HG02938 (cell line): ENCODE measurements around the gene PANK2.
"Not testable (repeated sequence)": the region's sequence is repeated elsewhere in the genome, so short reads cannot be mapped to it uniquely, and the experiment has no call there.

Source experiments
- ATAC-seq: cut with Tn5 transposase; IDR thresholded peaks from one replicate; pipeline ENCODE4 v1.9.1; 2021; ENCODE audit warnings: mild to moderate bottlenecking, moderate library complexity; ENCODE audit not compliant: unreplicated experiment

Gene PANK2

DNA sequence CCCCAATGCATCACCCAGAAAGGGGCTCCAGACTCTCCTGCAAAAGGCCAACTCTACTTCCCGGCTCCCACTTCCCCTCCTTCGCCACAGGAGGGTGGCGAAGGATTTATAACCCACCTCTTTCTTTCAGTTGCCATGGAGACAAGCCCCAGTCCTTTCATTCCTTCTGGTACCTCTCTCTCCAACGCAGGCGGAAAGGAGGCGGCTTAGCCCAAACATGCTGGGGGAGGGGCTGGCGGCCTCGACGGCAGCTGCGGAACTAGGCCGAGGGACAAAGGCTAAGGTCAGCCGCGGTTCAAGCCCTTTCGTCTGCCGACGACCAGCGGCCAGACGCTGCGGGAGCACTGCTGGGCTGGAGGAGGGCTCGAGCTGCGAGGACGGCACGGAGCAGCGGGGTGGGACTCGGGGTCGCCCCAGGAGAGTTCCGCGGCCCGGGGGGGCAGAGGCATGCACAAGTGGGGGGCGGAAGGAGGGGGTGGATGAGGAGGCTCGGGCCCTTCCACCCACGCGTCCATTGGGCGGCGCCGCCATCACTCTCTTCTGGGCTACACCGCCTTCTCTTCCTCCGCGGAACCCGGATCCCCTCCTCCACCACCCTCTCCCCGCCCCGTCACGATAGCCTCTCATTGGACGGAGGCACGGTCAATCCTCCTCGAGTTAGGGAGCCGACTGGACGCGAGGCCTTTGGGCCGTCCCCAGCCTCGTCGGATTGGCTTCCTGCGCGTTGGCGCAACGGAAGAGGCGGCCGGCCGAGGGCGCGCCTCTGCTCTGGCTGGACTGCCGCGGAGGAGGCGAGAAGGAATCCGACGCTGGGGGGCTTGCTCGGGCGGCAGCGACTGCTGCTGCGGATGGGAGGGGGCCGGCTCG, at the start of gene PANK2:
TSS of gene PANK2 (plus strand) at position 766 of the 867 bp plus-strand sequence.
- ATAC-seq = peak; percentile 93

DNA sequence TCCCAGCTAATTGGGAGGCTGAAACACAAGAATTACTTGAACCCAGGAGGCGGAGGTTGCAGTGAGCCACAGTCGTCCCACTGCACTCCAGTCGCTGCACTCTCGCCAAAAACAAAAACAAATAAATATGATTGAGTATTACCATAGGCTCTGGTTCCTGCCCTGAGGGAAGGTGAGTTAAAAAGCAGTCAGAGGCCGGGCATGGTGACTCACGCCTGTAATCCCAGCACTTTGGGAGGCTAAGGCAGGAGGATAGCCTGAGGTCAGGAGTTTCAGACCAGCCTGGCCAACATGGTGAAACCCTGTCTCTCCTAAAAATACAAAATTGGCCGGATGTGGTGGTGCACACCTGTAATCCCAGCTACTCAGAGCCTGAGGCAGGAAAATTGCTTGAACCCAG, 49.0 kb upstream of the PANK2 start:
- ATAC-seq = not testable (repeated sequence)

DNA sequence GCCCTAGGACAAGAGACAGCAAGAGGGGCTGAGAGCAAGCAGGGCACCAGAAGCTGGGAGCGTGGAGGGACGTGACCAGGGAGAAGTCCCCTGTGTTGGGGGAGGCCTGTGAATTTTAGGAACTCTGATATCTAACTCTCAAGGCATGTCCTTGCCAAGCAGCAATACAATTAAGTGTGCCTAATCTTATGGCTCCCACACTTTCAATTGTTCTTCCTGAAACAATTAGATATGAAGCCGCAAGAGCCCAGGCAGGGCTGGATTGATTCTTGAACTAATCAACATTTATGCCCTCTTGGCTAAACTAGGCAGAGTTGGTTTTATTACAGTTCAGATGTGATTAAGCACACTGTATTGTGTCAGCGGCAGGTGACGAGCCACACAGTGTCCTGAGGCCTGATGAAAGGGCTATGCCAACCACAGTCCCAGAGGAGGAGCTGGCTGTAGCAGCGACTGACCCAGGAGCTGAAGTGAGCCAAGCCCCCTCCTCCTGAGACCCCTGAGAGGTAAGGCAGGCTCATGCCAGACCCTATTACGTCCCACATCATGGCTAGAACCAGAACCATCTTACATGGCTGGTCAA, 46.7 kb upstream of the PANK2 start:
- no peak for ATAC-seq

- ATAC-seq = no peak
These were observed 45.7 kb upstream of the PANK2 start for GRCh38 chr20:3843490-3843889.

- ATAC-seq = not testable (repeated sequence)
These were observed 45.1 kb upstream of the PANK2 start for GRCh38 chr20:3843990-3844619.

- no peak for ATAC-seq
These were observed 42.8 kb upstream of the PANK2 start for GRCh38 chr20:3846378-3846739.

GRCh38 chr20:3846740-3847428, 42.3 kb upstream of the PANK2 start, which contains the start of gene MAVS:
Gene MAVS, plus strand, starts transcription at chr20:3846834. Its CDS starts 7,791 bp downstream, at chr20:3854625.
- peak; percentile 83 for ATAC-seq

DNA sequence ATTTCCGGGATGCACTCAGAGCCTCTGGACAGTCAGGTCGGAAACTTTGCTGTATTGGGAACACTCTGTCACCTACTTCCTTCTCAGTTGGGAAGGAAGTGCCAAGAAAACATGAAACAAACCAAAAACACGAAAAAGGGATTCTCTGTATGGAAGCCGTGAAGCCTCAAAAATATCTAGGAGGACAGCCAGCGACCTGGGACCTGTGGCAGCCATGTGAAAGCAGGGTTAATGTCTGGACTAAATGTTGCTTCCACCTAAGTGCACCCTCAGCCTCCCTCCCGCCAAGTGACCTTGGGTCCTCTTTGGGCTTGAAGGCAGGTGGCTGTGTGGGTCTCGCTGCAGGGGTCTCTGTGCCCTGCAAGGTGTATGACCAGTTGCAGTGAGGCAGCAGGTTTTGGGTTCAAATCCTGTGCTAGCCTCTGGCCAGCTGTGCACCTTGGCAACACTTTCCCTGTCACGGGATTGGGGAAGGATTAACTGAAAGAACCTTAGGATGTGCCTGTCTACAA, 41.7 kb upstream of the PANK2 start:
- ATAC-seq = no peak

- ATAC-seq = no peak
These were observed 40.6 kb upstream of the PANK2 start for GRCh38 chr20:3848565-3848964.

GRCh38 chr20:3854462-3854871, 34.7 kb upstream of the PANK2 start:
- no peak for ATAC-seq

DNA sequence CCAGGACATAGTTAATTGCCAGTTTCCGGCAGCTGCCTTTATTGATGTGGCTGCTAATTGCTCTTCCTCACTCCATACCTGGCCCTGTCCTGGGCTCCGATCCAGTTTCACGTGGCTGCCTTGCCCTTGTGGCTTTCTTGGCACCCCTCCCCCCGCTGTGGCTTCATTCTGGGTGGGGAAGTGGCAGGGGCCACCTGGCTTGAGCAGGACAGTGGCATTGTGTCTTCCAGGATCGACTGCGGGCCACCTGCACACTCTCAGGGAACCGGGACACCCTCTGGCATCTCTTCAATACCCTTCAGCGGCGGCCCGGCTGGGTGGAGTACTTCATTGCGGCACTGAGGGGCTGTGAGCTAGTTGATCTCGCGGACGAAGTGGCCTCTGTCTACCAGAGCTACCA, 31.8 kb upstream of the PANK2 start:
- ATAC-seq = no peak

GRCh38 chr20:3858689-3859088, 30.5 kb upstream of the PANK2 start:
- ATAC-seq = no peak

DNA sequence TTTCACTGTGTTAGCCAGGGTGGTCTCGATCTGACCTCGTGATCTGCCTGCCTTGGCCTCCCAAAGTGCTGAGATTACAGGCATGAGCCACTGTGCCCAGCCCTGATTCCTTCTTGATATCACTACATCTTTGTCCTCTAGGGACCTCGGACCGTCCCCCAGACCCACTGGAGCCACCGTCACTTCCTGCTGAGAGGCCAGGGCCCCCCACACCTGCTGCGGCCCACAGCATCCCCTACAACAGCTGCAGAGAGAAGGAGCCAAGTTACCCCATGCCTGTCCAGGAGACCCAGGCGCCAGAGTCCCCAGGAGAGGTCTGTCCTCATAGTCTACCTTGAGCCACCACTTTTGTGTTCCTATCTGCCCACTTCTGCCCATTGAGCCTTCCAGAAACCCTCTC, 28.0 kb upstream of the PANK2 start:
- ATAC-seq = no peak

- ATAC-seq = no peak
These were observed 26.9 kb upstream of the PANK2 start for GRCh38 chr20:3862333-3862732.

GRCh38 chr20:3863317-3863716, 25.9 kb upstream of the PANK2 start:
- no peak for ATAC-seq

DNA sequence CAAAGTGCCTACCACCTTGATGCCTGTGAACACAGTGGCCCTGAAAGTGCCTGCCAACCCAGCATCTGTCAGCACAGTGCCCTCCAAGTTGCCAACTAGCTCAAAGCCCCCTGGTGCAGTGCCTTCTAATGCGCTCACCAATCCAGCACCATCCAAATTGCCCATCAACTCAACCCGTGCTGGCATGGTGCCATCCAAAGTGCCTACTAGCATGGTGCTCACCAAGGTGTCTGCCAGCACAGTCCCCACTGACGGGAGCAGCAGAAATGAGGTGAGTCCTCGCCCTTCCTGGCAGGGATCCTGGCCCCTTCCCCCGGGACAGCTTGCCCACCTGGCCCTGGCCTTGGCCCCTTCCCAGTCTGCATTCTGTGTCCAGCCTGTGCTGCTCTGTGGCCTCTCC, 24.7 kb upstream of the PANK2 start:
- no peak for ATAC-seq

DNA sequence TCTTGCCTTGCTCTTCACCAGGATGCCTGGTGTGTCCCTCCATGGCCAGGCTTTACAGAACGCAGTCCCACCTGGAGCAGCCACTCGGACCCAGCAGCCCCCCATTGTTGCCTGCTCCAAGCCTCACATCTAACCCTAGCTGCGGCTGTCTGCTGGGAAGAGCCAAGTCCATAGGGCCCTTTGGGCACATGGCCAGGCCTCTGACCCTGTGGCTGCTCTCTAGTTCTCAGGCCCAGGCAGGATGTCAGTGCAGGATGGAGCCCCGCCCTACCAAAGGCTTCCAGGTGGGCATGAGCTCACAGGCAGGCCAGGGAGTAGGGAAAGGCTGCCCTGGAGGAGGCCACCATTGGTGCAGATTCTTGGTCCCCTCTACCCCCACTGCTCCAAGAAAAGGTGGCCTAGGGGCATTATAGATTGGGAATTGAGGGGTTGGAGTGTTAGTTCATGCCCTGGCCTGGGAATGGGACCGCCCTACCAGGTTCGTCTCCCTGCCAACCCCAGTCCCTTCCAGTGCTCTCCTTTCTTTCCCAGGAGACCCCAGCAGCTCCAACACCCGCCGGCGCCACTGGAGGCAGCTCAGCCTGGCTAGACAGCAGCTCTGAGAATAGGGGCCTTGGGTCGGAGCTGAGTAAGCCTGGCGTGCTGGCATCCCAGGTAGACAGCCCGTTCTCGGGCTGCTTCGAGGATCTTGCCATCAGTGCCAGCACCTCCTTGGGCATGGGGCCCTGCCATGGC, 23.9 kb upstream of the PANK2 start:
- no peak for ATAC-seq

GRCh38 chr20:3865887-3866407, 23.2 kb upstream of the PANK2 start:
- ATAC-seq = no peak

DNA sequence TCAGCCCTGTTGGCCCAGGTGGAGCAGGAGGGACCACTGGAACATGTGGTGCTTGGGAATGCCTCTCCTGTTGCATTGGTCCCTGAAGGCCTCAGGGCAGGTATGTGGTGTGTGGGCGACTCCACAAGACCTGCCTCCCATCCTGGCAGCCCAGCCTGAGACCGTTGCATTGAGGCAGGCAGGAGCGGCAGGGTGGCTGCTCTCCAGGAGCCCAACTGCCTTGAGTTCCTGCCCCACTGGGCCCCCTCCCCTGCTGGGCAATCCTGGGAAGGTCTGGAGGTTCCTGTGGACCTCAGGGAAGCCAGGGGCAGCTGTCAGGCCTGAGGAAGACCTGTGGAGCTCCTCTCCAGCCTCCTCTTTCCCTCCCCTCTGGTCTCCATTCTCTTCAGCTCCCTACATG, 22.7 kb upstream of the PANK2 start:
- no peak for ATAC-seq

DNA sequence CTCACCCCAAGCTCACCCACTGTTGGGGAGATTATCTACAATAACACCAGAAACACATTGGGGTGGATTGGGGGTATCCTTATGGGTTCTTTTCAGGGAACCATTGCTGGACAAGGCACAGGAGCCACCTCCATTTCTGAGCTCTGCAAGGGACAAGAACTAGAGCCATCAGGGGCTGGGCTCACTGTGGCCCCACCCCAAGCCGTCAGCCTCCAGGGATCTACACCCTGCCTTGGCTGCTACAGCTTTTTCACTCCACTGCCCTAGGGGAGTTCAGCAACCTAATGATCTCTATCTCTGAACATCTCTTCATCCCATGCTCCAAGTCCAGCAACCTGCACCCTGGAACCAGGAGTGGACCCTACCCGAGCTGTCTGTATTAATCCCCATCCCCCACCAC, 21.4 kb upstream of the PANK2 start:
- no peak for ATAC-seq
